ENCODE measurements around the gene ACYP2.
A peak's percentile ranks its signal among the peaks of the same experiment; 100 is the strongest.
"Not testable (repeated sequence)": the region's sequence is repeated elsewhere in the genome, so short reads cannot be mapped to it uniquely, and the experiment has no call there.

The ACYP2 gene

DNA sequence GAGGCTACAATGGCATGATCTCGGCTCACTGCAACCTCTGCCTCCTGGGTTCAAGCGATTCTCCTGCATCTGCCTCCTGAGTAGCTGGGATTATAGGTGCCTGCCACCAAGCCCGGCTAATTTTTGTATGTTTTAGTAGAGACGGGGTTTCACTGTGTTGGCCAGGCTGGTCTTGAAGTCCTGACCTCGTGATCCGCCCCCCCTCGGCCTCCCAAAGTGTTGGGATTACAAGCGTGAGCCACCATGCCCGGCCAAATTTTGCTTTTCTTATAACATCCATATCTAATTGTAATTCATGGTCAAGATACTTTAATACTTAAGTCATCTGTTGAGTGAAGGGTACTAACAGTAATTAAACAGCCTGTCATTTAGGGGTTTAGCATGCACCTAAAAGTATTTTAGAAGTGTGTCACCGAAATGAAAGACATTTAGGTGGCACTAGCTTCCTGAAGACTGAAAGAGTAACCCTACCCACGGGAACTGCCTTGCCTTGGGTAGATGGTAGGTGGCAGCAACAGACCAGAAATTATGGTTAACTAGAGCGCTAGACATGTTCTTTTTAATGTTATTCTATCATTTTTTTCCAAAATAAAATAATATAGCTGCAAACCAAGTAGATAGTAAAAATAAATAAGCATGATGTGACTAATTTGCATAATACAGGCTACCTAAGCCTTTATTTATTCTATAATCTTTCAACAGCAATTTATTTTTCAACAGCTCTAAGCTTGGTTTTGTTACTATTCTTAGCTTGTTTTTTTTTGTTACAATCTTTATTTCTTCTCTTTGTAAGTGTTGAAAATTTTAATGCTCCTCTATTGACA is 8.6 kb upstream of the ACYP2 start:
- no peaks in the 10 kb centered on the region for H3K36me3 Mint-ChIP-seq (ENCODE audit: low read depth)
- H3K27me3 Mint-ChIP-seq (ENCODE audit: low read depth) = peaks cover 11% of the 10 kb centered on the region
- DNase-seq (ENCODE audit: low spot score) = no peak
- no peak overlapping the region for H3K27ac Mint-ChIP-seq
- peaks cover 10% of the 10 kb centered on the region for H3K4me1 Mint-ChIP-seq (ENCODE audit: low read depth)
- no peak overlapping the region for H3K4me3 Mint-ChIP-seq
- H3K9me3 Mint-ChIP-seq = no peaks in the 10 kb centered on the region

DNA sequence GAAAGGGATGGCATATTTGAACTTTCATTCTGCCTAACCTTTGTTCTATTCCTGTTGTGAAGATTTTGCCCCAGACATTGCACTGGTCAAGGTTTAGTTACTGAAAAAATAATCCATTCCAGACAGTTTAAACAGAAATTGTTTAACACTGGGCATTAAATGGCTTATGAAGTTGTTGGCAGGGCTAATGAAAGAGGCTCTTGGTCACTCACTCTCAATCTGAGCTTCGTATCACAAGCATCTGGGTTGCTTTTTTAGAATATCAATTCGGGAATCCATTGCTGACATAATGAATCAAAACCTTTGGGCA is 8.0 kb upstream of the ACYP2 start:
- Mint-ChIP-seq H3K27me3 (ENCODE audit: low read depth) (peaks cover 11% of the 10 kb centered on the region), H3K36me3 (ENCODE audit: low read depth) (no peaks in the 10 kb centered on the region), H3K27ac (no peak overlapping the region), H3K9me3 (no peaks in the 10 kb centered on the region), H3K4me3 (no peak overlapping the region), H3K4me1 (ENCODE audit: low read depth) (peaks cover 10% of the 10 kb centered on the region)
- no peak for DNase-seq (ENCODE audit: low spot score)

DNA sequence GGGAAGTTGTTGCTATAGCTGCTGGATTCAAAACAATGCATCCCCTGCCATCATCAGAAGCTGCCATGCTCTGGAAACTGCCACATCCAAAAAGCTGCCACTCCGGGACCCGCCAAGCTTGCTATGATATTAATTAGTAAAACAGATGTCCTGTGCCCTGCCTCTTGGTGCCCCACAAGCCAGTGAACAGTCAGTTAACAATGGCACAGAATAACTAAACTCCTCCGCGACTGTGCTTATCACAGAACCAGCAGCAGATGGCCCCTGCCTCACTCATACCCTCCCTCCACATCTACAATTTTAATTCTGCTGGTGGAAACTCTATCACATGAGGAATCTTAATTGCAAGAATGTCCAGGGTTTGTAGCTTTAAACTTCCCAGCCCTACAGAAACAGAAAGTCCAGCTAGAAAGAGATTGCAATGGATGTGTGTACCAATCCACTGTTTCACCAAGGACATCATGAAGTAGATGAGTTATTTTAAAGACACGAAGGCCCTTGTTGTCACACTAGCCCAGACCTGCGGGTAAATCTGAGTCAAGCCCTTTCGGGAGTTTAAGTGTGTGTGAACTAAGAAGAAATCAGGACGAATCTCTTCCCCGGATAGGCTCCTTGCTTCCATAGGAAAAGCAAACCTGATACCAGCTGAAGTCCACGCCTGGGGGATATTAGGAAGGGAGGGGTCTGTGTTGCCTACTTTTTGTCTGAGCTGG is 7.4 kb upstream of the ACYP2 start:
- Mint-ChIP-seq H3K36me3 (ENCODE audit: low read depth) (no peaks in the 10 kb centered on the region), H3K27me3 (ENCODE audit: low read depth) (peaks cover 11% of the 10 kb centered on the region), H3K9me3 (no peaks in the 10 kb centered on the region), H3K4me3 (no peak overlapping the region), H3K4me1 (ENCODE audit: low read depth) (peaks cover 7% of the 10 kb centered on the region), H3K27ac (no peak overlapping the region)
- DNase-seq (ENCODE audit: low spot score) = no peak

DNA sequence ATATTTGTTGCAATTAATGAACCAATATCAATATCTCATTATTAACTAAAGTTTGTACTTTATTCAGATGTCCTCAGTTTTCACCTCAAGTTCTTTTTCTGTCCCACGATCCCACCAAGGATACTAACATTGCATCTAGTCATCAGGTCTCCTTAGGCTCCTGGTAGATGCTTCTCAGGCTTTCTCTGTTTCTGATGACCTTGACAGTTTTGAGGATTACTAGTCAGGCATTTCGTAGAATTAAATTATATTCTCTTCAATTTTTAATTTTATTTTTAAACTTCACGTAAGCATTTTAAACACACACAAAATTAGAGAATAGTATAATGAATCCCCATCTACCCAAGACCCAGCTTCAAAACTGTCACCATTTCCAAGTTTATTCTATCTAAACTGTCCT is 5.6 kb upstream of the ACYP2 start:
- Mint-ChIP-seq H3K9me3 (no peaks in the 10 kb centered on the region), H3K36me3 (ENCODE audit: low read depth) (peaks cover under 1% of the 10 kb centered on the region), H3K4me3 (no peak overlapping the region), H3K27ac (no peak overlapping the region), H3K4me1 (ENCODE audit: low read depth) (peaks cover 8% of the 10 kb centered on the region), H3K27me3 (ENCODE audit: low read depth) (peaks cover 11% of the 10 kb centered on the region)
- no peak for DNase-seq (ENCODE audit: low spot score)

DNA sequence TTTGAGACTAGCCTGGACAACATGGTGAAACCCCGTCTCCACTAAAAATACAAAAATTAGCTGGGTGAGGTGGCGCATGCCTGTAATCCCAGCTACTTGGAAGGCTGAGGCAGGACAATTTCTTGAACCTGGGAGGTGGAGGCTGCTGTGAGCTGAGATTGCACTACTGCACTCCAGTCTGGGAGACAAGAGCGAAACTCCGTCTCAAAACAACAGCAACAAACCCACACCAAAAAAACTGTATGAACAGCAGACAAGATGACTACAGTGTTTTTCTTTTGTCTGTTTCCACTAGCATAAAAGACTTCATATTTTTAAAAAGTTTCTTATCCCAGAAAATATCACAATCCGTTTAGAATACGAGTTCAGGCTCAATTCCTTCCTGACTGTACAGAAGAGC is 936 bp upstream of the ACYP2 start:
- peak overlapping the region; percentile 100 for H3K27ac Mint-ChIP-seq
- H3K36me3 Mint-ChIP-seq (ENCODE audit: low read depth) = peaks cover 24% of the 10 kb centered on the region
- peak overlapping the region; percentile 97 for H3K4me3 Mint-ChIP-seq
- peaks cover 19% of the 10 kb centered on the region for H3K4me1 Mint-ChIP-seq (ENCODE audit: low read depth)
- not testable (repeated sequence) for DNase-seq (ENCODE audit: low spot score); H3K27me3 Mint-ChIP-seq (ENCODE audit: low read depth); H3K9me3 Mint-ChIP-seq

DNA sequence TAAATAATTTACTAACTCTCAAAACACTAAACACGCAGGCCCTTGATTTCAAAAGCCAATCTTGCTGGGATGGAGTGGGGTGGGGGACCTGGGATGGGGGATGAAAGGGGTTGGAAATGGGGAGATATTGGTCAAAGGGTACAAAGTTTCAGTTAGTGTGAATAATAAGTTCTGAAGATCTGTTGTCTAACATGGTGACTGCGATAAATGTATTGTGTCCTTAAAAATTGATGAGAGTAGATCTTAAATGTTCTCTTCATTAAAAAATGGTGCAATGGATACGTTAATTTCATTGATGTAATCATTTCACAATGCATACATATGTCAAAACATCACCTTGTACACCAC is 505 bp upstream of the ACYP2 start:
- Mint-ChIP-seq H3K4me1 (ENCODE audit: low read depth) (peaks cover 19% of the 10 kb centered on the region), H3K4me3 (peak overlapping the region; percentile 97), H3K36me3 (ENCODE audit: low read depth) (peaks cover 24% of the 10 kb centered on the region), H3K27me3 (ENCODE audit: low read depth) (peaks cover 4% of the 10 kb centered on the region), H3K27ac (peak overlapping the region; percentile 100), H3K9me3 (peaks cover 8% of the 10 kb centered on the region)
- DNase-seq (ENCODE audit: low spot score) = no peak

DNA sequence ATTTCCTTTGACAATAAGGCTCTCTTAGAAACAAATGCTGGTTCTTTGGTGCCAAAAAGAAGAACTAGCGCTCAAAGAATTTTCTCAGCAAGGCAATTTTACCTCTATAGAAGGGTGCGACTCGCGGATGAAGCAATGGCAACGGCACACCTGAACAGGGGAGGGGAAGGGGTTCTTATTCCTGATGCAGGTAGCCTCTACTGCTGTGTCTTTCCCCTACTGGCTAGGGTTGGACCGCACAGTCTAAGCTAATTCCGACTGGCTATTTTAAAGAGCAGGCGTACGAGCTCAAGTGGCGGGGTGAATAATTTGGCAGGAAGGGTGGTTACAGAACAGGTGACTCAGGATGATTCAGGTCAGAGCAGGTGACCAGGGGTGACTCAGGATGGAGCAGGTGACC is 1.2 kb downstream of the ACYP2 start:
- Mint-ChIP-seq H3K27ac (peak overlapping the region; percentile 60), H3K4me3 (peak overlapping the region; percentile 53), H3K4me1 (ENCODE audit: low read depth) (peaks cover 19% of the 10 kb centered on the region), H3K36me3 (ENCODE audit: low read depth) (peaks cover 26% of the 10 kb centered on the region), H3K9me3 (peaks cover 12% of the 10 kb centered on the region)
- not testable (repeated sequence) for DNase-seq (ENCODE audit: low spot score); H3K27me3 Mint-ChIP-seq (ENCODE audit: low read depth)

DNA sequence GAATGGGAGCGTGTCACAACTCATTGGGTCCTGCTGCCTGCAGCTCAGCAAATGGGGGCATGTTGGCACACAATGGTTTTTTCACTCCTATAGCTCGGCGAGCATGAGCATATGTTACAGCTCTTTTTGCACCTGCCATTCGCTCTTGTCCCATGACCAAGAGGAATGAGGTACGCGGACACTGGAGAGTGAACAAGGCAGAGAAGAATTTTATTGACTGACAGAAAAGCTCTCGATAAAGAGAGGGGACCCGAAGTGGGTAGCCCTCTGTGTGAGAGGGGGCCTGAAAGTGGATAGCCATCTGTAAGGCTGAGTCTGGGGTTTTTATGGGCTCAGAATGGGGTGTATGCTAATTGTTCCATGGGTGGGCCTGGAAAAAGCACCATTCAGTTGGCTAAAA is 5.5 kb downstream of the ACYP2 start:
- H3K9me3 Mint-ChIP-seq = peaks cover 19% of the 10 kb centered on the region
- H3K27ac Mint-ChIP-seq = no peak overlapping the region
- peaks cover 7% of the 10 kb centered on the region for H3K4me1 Mint-ChIP-seq (ENCODE audit: low read depth)
- H3K27me3 Mint-ChIP-seq (ENCODE audit: low read depth) = no peaks in the 10 kb centered on the region
- DNase-seq (ENCODE audit: low spot score) = no peak
- H3K4me3 Mint-ChIP-seq = no peak overlapping the region
- peaks cover 21% of the 10 kb centered on the region for H3K36me3 Mint-ChIP-seq (ENCODE audit: low read depth)

DNA sequence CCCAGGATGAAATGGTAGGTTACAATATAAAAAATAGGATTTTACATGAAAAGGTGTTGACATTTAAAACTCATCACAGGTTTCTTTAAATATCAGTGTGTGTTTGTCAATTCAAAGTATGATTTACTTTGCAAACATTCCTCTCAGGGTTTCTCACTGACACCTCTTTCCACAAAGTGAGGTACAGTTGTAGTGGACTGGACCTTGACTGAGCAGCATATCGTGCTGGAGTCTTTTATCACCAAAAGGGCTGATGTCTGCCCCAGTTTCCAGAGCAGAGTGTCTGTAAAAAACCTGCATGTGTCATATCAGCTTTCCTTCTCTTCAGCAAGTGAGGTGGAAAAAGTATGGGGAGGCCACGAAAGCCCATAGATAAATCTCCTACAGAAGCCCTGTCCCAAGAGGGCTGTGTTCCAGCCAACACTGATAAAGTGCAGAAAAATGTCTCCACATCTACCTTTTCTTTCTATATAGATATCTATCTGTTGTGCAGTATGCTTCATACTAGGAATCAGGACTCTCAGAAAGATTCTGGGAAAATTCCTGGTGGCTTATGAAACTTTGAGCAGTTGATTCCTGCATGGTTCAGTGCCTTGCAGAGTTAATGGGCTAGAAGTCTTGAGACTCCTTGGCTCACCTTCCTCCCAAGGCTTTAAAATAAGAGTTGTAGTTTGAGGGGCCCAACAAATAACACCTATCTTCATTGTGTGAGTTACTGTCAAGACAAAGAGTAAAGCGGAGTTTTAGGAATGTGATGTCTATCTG is 6.9 kb downstream of the ACYP2 start:
- Mint-ChIP-seq H3K27ac (no peak overlapping the region), H3K4me1 (ENCODE audit: low read depth) (no peaks in the 10 kb centered on the region), H3K36me3 (ENCODE audit: low read depth) (peaks cover 13% of the 10 kb centered on the region), H3K4me3 (no peak overlapping the region), H3K27me3 (ENCODE audit: low read depth) (no peaks in the 10 kb centered on the region), H3K9me3 (peaks cover 11% of the 10 kb centered on the region)
- no peak for DNase-seq (ENCODE audit: low spot score)

DNA sequence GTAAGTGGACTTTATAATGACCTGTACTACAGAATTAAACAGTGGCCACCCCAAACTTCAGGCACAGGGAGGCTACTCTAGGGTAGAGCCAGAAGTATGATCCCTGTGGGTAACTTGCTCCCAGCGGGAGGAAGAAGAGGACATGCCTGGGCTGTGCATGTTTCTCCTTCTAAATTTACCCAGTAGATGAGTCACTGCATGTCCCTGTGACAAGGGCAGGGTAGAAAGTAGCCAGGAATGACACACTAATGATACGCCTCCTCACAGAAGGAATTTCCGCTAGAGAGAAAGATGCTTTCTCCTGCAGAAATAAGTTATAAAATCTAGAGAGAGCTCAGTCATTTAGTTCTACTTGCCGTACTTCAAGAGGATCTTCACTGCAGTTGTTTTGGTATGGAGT is 7.5 kb downstream of the ACYP2 start:
- peaks cover 9% of the 10 kb centered on the region for H3K36me3 Mint-ChIP-seq (ENCODE audit: low read depth)
- no peak overlapping the region for H3K27ac Mint-ChIP-seq
- H3K27me3 Mint-ChIP-seq (ENCODE audit: low read depth) = no peaks in the 10 kb centered on the region
- no peak overlapping the region for H3K4me3 Mint-ChIP-seq
- H3K9me3 Mint-ChIP-seq = peaks cover 11% of the 10 kb centered on the region
- no peaks in the 10 kb centered on the region for H3K4me1 Mint-ChIP-seq (ENCODE audit: low read depth)
- DNase-seq (ENCODE audit: low spot score) = no peak

DNA sequence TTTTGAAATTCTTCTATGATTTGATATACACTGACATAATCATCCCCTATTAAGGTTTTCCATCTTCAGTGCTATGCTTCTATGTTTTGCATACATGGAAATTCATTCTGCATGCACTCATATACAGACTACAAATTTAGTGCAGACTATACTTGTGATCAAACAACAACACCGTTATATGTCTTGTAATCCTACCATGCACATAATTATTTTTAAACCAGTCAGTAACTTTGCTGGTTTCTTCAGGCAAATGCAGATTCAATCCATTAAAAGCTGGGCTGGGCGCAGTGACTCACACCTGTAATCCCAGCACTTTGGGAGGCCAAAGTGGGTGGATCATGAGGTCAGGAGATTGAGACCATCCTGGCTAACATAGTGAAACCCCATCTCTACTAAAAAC is 11.8 kb downstream of the ACYP2 start:
- H3K4me1 Mint-ChIP-seq (ENCODE audit: low read depth); H3K27ac Mint-ChIP-seq; H3K36me3 Mint-ChIP-seq (ENCODE audit: low read depth); H3K27me3 Mint-ChIP-seq (ENCODE audit: low read depth); H3K9me3 Mint-ChIP-seq; DNase-seq (ENCODE audit: low spot score); H3K4me3 Mint-ChIP-seq: not testable (repeated sequence)

DNA sequence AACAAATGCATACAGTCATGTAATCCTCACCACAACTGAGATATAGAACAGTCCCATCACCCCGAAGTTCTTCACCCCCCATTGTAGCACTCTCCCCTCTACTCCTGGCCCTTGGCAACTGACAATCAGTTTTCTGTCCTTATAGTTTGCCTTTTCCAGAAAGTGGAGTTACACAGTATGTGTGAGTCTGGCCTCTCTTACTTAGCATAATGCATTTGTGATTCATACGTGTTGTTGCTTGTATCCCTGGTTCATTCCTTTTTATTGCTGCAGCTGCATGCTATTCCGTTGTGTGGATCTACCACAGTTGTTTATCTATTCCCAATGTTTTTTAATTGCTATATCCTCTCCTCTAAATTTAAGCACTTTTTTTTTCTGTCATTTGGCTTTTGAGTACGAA is 17.6 kb downstream of the ACYP2 start:
- Mint-ChIP-seq H3K27me3 (ENCODE audit: low read depth) (no peaks in the 10 kb centered on the region), H3K9me3 (no peaks in the 10 kb centered on the region), H3K4me1 (ENCODE audit: low read depth) (no peaks in the 10 kb centered on the region), H3K27ac (no peak overlapping the region), H3K36me3 (ENCODE audit: low read depth) (peaks cover 2% of the 10 kb centered on the region), H3K4me3 (no peak overlapping the region)
- DNase-seq (ENCODE audit: low spot score) = no peak

DNA sequence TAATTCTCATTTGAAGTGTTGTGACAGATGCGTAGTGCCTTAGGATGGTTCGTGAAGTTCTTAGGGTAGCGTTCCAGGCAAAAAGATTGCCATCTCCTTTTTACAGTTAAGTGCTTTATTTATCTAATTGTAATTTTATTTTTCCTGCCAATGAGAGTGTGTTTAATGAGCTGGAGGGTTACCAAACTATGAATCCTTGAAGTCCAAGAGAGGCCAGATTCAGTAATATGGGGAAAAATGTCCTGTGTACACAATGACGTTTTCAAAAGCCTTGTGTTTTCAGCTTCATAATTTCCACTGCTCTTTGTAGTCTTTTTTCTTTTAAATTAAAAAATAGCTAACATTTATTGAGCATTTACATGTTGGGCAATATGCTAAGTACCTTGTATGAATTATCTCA is 23.8 kb downstream of the ACYP2 start:
- Mint-ChIP-seq H3K4me3 (no peak overlapping the region), H3K9me3 (no peaks in the 10 kb centered on the region), H3K27ac (no peak overlapping the region), H3K36me3 (ENCODE audit: low read depth) (peaks cover 2% of the 10 kb centered on the region), H3K27me3 (ENCODE audit: low read depth) (no peaks in the 10 kb centered on the region), H3K4me1 (ENCODE audit: low read depth) (no peaks in the 10 kb centered on the region)
- DNase-seq (ENCODE audit: low spot score) = no peak

DNA sequence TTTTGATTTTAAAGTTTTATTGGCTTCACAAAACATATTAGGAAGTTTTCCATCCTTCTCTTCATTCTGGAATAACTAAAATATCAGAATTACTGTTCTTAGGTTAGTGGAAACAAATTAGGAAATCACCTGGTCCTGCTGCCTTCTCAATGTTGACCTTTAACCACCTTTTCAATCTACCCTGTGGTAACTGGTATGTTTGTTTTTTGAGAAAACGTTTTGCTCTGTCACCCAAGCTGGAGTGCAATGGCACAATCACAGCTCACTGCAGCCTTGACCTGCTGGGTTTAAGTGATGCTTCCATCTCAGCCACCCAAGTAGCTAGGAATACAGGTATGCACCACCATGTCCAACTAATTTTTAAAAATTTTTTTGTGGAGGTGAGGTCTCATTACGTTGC is 28.4 kb downstream of the ACYP2 start:
- H3K36me3 Mint-ChIP-seq (ENCODE audit: low read depth) = no peaks in the 10 kb centered on the region
- H3K4me3 Mint-ChIP-seq = no peak overlapping the region
- no peak for DNase-seq (ENCODE audit: low spot score)
- H3K9me3 Mint-ChIP-seq = no peaks in the 10 kb centered on the region
- no peak overlapping the region for H3K27ac Mint-ChIP-seq
- no peaks in the 10 kb centered on the region for H3K27me3 Mint-ChIP-seq (ENCODE audit: low read depth)
- no peaks in the 10 kb centered on the region for H3K4me1 Mint-ChIP-seq (ENCODE audit: low read depth)

Measured in T-helper 2 cell treated with Interferon-gamma antibody and Interleukin-4, amounts not matched to agents 5 μg/mL and 100 μg/mL, for 36 hours (primary cell).